Smooth muscle cell (in vitro differentiated cells): ENCODE data around the gene DENND1A. TPM values are rescaled to one million over a fixed set of nuclear protein-coding genes. Genes with fewer than 3 reads are reported as not detected.

Source experiments
- DNase-seq: peaks from one replicate; lab custom pipeline; 2025; ENCODE audit not compliant: unreplicated experiment; lab: John Stamatoyannopoulos, UW
- H2AFZ ChIP-seq: fragments of 200-600 bp; sonication (generic); 2 replicates; pipeline ENCODE4 v1.6.0; 2016; ENCODE audit warnings: antibody characterized with exemption, low read depth, mild to moderate bottlenecking
- H3F3A ChIP-seq: fragments of 200-600 bp; sonication (generic); 2 replicates; pipeline ENCODE4 v1.6.0; 2017; ENCODE audit warnings: antibody characterized with exemption, low read depth
- H3K27ac ChIP-seq: fragments of 200-600 bp; sonication (generic); 2 replicates; pipeline ENCODE4 v1.5.1; 2016; ENCODE audit warnings: low read depth, mild to moderate bottlenecking
- H3K27me3 ChIP-seq: fragments of 200-600 bp; sonication (generic); 2 replicates; pipeline ENCODE4 v1.6.1; 2016; ENCODE audit warnings: low read depth, mild to moderate bottlenecking
- H3K36me3 ChIP-seq: fragments of 200-600 bp; sonication (generic); 2 replicates; pipeline ENCODE4 v1.5.1; 2016; ENCODE audit warnings: low read depth
- H3K4me1 ChIP-seq: fragments of 200-600 bp; sonication (generic); 2 replicates; pipeline ENCODE4 v1.5.1; 2016; ENCODE audit warnings: low read depth
- H3K4me2 ChIP-seq: fragments of 200-600 bp; sonication (generic); 2 replicates; pipeline ENCODE4 v1.6.0; 2016; ENCODE audit warnings: mild to moderate bottlenecking
- H3K4me3 ChIP-seq: fragments of 200-600 bp; sonication (generic); 2 replicates; pipeline ENCODE4 v1.5.1; 2016; ENCODE audit warnings: mild to moderate bottlenecking
- H3K79me2 ChIP-seq: fragments of 200-600 bp; sonication (generic); 2 replicates; pipeline ENCODE4 v1.6.0; 2016; ENCODE audit warnings: low read depth, mild to moderate bottlenecking
- H3K9ac ChIP-seq: fragments of 200-600 bp; sonication (generic); 2 replicates; pipeline ENCODE4 v1.6.0; 2016; ENCODE audit warnings: low read depth
- H3K9me3 ChIP-seq: fragments of 200-600 bp; sonication (generic); replicated peaks from 2 replicates; pipeline ENCODE4 v1.5.1; 2016; ENCODE audit warnings: low read depth
- H4K20me1 ChIP-seq: fragments of 200-600 bp; sonication (generic); 2 replicates; pipeline ENCODE4 v1.6.0; 2016; ENCODE audit warnings: low read depth
- CTCF ChIP-seq: fragments of 200-600 bp; sonication (generic); IDR thresholded peaks from 2 replicates; pipeline ENCODE4 v1.5.1; 2017; ENCODE audit warnings: borderline replicate concordance, mild to moderate bottlenecking, antibody characterized with exemption; ENCODE audit not compliant: insufficient read depth, poor library complexity, severe bottlenecking
- WGBS: methylation state at CpG from one replicate; pipeline ENCODE4 v1.1.7; 2016; ENCODE audit warnings: low lambda C conversion rate; 5-methylcytosine and 5-hydroxymethylcytosine counted together
- polyA plus RNA-seq: library from polyadenylated mRNA; unstranded; fragments of >200 nt; fragmentation: Nextera tagmentation; extraction: Ambion mirVana; gene quantifications from 2 replicates; pipeline ENCODE4 v1.2.1, GENCODE V29; 2016
- total RNA-seq: library from RNA; depleted of rRNA; stranded (reverse); fragments of >200 nt; gene quantifications from 2 replicates; pipeline ENCODE4 v1.2.3, GENCODE V29; 2014

DENND1A gene
- total and polyA plus RNA-seq, 2 experiments from 2014 or later, result 8.1 to 20.2 TPM

DNA sequence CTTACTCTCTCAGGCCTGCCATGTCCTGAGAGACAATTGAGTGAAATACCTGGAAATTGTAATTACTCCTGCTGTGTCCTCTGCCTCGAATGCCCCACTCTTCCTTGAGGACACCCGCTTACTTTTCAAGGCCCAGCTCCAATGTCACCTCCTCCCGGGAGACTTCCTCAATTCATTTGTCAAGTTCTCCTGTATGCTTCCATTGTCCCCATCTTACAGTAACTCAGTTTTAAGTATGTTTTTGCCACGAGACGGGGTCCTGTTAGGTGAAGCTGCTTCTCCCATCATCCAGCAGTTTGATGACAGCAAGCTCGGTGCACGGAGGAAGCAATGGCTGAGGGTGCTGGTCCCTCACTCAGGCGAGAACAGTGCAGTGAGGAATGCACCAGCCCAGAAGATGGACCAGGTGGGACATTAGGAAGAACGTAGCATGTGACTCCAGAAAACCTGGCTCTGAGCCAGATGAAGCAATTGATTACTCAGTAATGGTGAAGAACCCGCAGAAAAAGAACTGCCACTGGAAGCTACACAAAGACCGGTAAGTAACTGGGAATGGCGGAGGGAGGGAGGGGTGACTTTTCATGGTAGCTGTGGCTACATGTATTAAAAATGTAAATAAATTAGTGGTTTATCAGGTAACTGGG lies 274.8 kb downstream of the DENND1A start:
- Histone ChIP-seq H3K27ac (no peak overlapping the region), H3K4me1 (peaks cover 5% of the 10 kb centered on the region), H3K9ac (no peak overlapping the region), H2AFZ (no peak overlapping the region), H3K9me3 (no peaks in the 10 kb centered on the region), H3K4me3 (no peak overlapping the region), H3K36me3 (no peaks in the 10 kb centered on the region), H4K20me1 (no peaks in the 10 kb centered on the region), H3K27me3 (no peaks in the 10 kb centered on the region), H3F3A (no peaks in the 10 kb centered on the region), H3K79me2 (no peaks in the 10 kb centered on the region), H3K4me2 (no peak overlapping the region)
- TF ChIP-seq CTCF, result no peak
- WGBS, result 93% methylated on average over 12 of the region's 12 CpGs
- no peak for DNase-seq

GRCh38 chr9:123654218-123654993 lies 275.5 kb downstream of the DENND1A start:
- no peaks in the 10 kb centered on the region for H3K79me2 ChIP-seq
- H2AFZ ChIP-seq, result no peak overlapping the region
- no peak overlapping the region for H3K4me3 ChIP-seq
- TF ChIP-seq CTCF, result no peak
- no peaks in the 10 kb centered on the region for H3K9me3 ChIP-seq
- H3K4me2 ChIP-seq, result no peak overlapping the region
- H3K27ac ChIP-seq, result no peak overlapping the region
- no peaks in the 10 kb centered on the region for H4K20me1 ChIP-seq
- DNase-seq, result no peak
- 79% methylated on average over 13 of the region's 13 CpGs for WGBS
- no peaks in the 10 kb centered on the region for H3K36me3 ChIP-seq
- no peaks in the 10 kb centered on the region for H3K4me1 ChIP-seq
- H3K9ac ChIP-seq, result no peak overlapping the region
- H3K27me3 ChIP-seq, result no peaks in the 10 kb centered on the region
- H3F3A ChIP-seq, result no peaks in the 10 kb centered on the region

GRCh38 chr9:123652416-123652815 lies 277.5 kb downstream of the DENND1A start:
- H3K9me3 ChIP-seq, result no peaks in the 10 kb centered on the region
- H3K4me1 ChIP-seq, result no peaks in the 10 kb centered on the region
- no peaks in the 10 kb centered on the region for H3K36me3 ChIP-seq
- H3F3A ChIP-seq, result no peaks in the 10 kb centered on the region
- no peak overlapping the region for H3K4me3 ChIP-seq
- no peak for DNase-seq
- H3K27ac ChIP-seq, result no peak overlapping the region
- no peaks in the 10 kb centered on the region for H4K20me1 ChIP-seq
- no peaks in the 10 kb centered on the region for H3K27me3 ChIP-seq
- H3K4me2 ChIP-seq, result no peak overlapping the region
- no peak overlapping the region for H2AFZ ChIP-seq
- 88% methylated on average over 7 of the region's 7 CpGs for WGBS
- TF ChIP-seq CTCF, result no peak
- H3K9ac ChIP-seq, result no peak overlapping the region
- no peaks in the 10 kb centered on the region for H3K79me2 ChIP-seq
